Right lobe of liver (tissue), 4 donors: ENCODE measurements around the gene LRFN2.

ENCODE experiments used
- CTCF ChIP-seq, 4 donors: fragments of 200-600 bp in 3 of 4; fragments of 450-650 bp in 1 of 4; IDR thresholded peaks; one replicate each; pipeline versions ENCODE4 v1.5.1 to v1.8.0; 2016 to 2022; ENCODE audit warnings: antibody characterized with exemption in 4 of 4, mild to moderate bottlenecking in 2 of 4
- POLR2A ChIP-seq: fragments of 450-650 bp; IDR thresholded peaks from one replicate; pipeline ENCODE4 v1.6.1; 2017; ENCODE audit warnings: antibody characterized with exemption, mild to moderate bottlenecking
- donor health status: DM: no; HTN: no; CAD: no.
- donor health status: DM: no; HTN: no; CAD: no.
- donor health status: DM: no; HTN: yes; CAD: no.

- TF ChIP-seq CTCF (IDR thresholded peaks at IDR 0.05): no peak
- TF ChIP-seq POLR2A: no peak
These were observed 228.4 kb downstream of the LRFN2 start for GRCh38 chr6:40358473-40359460.
